Measurements from ENCODE around the gene SGMS1. TPM values are rescaled to one million over a fixed set of nuclear protein-coding genes. Genes with fewer than 3 reads are reported as not detected.

SGMS1 gene
- total and polyA plus RNA-seq, 12 donors, result 7.3 to 24.3 (median 17.1) TPM

DNA sequence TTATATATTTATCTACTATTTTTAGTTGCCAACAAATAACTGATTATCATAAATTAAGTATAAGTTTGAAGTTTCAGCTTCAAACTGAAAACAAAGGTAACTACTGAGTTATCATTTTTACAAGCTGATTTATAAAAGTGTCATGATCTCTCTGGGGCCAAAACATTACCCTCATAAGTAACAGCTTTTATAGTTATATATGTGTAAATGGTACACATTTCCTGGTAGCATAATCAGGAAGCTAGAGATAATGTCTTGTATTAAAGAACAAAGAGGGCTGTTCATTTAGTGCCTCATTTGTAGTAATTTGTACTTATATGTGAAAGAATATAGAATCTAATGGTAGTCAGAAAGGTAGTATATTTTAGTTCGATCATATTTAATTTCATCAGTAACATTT is 162.6 kb downstream of the SGMS1 start:
- 97 to 100% methylated on average over 1 of the region's 1 CpG for WGBS, 2 donors

DNA sequence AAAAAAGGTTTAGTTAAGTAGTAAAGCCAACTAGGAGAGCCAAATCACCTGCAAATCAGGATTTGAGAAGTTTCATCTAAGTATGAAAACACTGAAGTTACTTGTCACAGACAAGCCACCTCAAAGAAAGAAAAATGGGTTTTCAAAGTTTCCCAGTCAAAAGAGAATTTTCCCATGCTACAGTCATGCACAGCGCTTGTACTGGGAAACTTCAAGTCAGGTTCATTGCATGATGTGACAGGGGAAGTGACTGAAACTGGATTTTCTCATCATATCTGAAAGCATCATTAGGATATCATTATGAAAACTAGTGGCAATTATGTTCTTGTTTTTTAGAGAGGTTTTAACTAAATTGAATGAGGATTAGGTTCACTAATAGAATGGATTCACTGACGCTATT is 167.0 kb downstream of the SGMS1 start:
- TF ChIP-seq, protein P1, sequence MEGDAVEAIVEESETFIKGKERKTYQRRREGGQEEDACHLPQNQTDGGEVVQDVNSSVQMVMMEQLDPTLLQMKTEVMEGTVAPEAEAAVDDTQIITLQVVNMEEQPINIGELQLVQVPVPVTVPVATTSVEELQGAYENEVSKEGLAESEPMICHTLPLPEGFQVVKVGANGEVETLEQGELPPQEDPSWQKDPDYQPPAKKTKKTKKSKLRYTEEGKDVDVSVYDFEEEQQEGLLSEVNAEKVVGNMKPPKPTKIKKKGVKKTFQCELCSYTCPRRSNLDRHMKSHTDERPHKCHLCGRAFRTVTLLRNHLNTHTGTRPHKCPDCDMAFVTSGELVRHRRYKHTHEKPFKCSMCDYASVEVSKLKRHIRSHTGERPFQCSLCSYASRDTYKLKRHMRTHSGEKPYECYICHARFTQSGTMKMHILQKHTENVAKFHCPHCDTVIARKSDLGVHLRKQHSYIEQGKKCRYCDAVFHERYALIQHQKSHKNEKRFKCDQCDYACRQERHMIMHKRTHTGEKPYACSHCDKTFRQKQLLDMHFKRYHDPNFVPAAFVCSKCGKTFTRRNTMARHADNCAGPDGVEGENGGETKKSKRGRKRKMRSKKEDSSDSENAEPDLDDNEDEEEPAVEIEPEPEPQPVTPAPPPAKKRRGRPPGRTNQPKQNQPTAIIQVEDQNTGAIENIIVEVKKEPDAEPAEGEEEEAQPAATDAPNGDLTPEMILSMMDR (IDR thresholded peaks at IDR 0.05), result no peak
- peaks cover 0 to 15% (median 5%) of the 10 kb centered on the region in 9 donors for H3K36me3 ChIP-seq
- ATAC-seq, result no peak
- WGBS, 2 donors, result 95 to 97% methylated on average over 2 of the region's 2 CpGs
- DNase-seq, result no peak
- H3K4me1 ChIP-seq, result peaks cover 0 to 1% (median 0%) of the 10 kb centered on the region in 9 donors
- no peak overlapping the region for H3K27ac ChIP-seq
- no peaks in the 10 kb centered on the region for H3K27me3 ChIP-seq
- intact Hi-C loops (cut with DNase I), result no loop called here
- H3K4me3 ChIP-seq, result no peak overlapping the region
- H3K9me3 ChIP-seq, result no peaks in the 10 kb centered on the region

More for the DNA sequence above, 162.6 kb downstream of the SGMS1 start:
- intact Hi-C loops (cut with DNase I), result no loop called here
- TF ChIP-seq, protein P1 (IDR thresholded peaks at IDR 0.05), result no peak
- ATAC-seq (no peak), DNase-seq (no peak)
- H3K27me3 ChIP-seq, result no peaks in the 10 kb centered on the region
- peaks cover 0 to 18% (median 0%) of the 10 kb centered on the region in 9 donors for H3K4me1 ChIP-seq
- no peaks in the 10 kb centered on the region for H3K9me3 ChIP-seq
- no peak overlapping the region for H3K4me3 ChIP-seq
- no peak overlapping the region for H3K27ac ChIP-seq
- H3K36me3 ChIP-seq, result peaks cover 0 to 15% (median 5%) of the 10 kb centered on the region in 9 donors

DNA sequence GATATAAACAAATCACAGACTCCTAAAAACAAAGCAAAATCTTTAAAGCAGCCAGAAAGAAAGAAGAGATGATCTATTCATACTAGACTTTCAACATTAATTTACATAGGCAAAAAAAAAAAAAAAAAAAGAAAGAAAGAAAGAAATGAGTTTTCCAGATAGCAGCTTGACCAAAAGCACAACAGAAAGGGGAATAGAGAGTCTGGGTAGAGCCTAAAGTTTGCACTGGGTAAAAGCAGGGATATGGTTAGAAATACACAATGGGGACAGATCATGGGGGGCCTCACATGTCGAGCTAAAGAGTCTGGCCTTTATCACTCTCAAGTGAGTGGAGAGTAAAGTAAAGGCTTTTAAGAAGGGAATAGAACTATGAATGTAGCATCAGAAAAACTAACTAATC is 169.8 kb downstream of the SGMS1 start:
- WGBS, 2 donors, result 42 to 58% methylated on average over 1 of the region's 1 CpG
- H3K36me3 ChIP-seq, result peaks cover 0 to 5% (median 0%) of the 10 kb centered on the region in 9 donors
- no peak overlapping the region for H3K27ac ChIP-seq
- DNase-seq, result no peak
- no peaks in the 10 kb centered on the region for H3K27me3 ChIP-seq
- TF ChIP-seq, protein P1 (IDR thresholded peaks at IDR 0.05), result no peak
- no peaks in the 10 kb centered on the region for H3K9me3 ChIP-seq
- no peak for ATAC-seq
- intact Hi-C loops (cut with DNase I), result no loop called here
- H3K4me1 ChIP-seq, result no peaks in the 10 kb centered on the region
- no peak overlapping the region for H3K4me3 ChIP-seq

DNA sequence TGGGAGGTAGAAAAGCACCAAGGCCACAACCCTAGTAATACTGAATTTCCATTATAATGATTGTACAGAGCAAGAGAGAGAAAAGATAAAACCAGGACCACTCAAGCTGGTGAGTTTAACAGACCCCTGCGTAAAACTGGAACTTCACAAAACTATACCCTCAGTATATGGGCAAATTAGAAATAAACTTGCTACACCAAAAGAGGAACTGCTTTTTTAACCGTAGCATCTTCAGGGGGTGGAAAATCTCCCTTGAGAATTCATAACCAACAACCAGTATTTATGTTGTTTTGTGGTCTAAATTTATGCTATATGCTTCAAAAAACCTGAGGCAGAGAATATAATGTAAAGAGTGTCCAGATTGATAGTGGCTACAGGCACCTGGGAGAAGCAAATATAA is 171.2 kb downstream of the SGMS1 start:
- 84 to 90% methylated on average over 2 of the region's 2 CpGs for WGBS, 2 donors
- no peaks in the 10 kb centered on the region for H3K9me3 ChIP-seq

More for the DNA sequence above, 171.2 kb downstream of the SGMS1 start:
- no peak overlapping the region for H3K4me3 ChIP-seq
- DNase-seq (no peak), ATAC-seq (no peak)
- TF ChIP-seq, protein P1 (IDR thresholded peaks at IDR 0.05), result no peak
- H3K36me3 ChIP-seq, result peaks cover 0 to 5% (median 0%) of the 10 kb centered on the region in 9 donors
- no peaks in the 10 kb centered on the region for H3K27me3 ChIP-seq
- peaks cover 0 to 7% (median 0%) of the 10 kb centered on the region in 9 donors for H3K4me1 ChIP-seq
- no peak overlapping the region for H3K27ac ChIP-seq
- intact Hi-C loops (cut with DNase I), result no loop called here

Data from heart right ventricle (tissue), 16 donors.